Prostate gland (tissue), 2 donors: ENCODE data around the gene MT1H. TPM values are rescaled to one million over a fixed set of nuclear protein-coding genes. Genes with fewer than 3 reads are reported as not detected.
"Not testable (repeated sequence)": the region's sequence is repeated elsewhere in the genome, so short reads cannot be mapped to it uniquely, and the experiment has no call there.

Experiments
- DNase-seq: peaks from one replicate; pipeline ENCODE4 v3.0.0-alpha.2; 2019; ENCODE audit warnings: low spot score
- H3K27ac ChIP-seq, 2 donors: fragments of 200-600 bp; sonication (generic); 2 replicates each; pipeline ENCODE4 v1.5.1; 2017 to 2019
- H3K27me3 ChIP-seq: fragments of 200-600 bp; sonication (generic); replicated peaks from 2 replicates; pipeline ENCODE4 v1.5.1; 2019; ENCODE audit not compliant: insufficient read depth
- H3K36me3 ChIP-seq, 2 donors: fragments of 200-600 bp; sonication (generic); 1 replicate in 1 of 2; 2 replicates in 1 of 2; pipeline versions ENCODE4 v1.5.1 to v1.8.1; 2017 to 2019
- H3K4me1 ChIP-seq: fragments of 200-600 bp; sonication (generic); replicated peaks from 2 replicates; pipeline ENCODE4 v1.5.1; 2019
- H3K4me3 ChIP-seq, 2 donors: fragments of 200-600 bp; sonication (generic); 2 replicates each; pipeline ENCODE4 v1.5.1; 2017 to 2019
- H3K9me3 ChIP-seq: fragments of 200-600 bp; sonication (generic); 2 replicates; pipeline ENCODE4 v1.5.1; 2017
- POLR2A ChIP-seq: fragments of 450-650 bp; IDR thresholded peaks from one replicate; pipeline ENCODE4 v1.6.1; 2016; ENCODE audit warnings: antibody characterized with exemption, mild to moderate bottlenecking
- POLR2AphosphoS5 ChIP-seq: sonication (generic); formaldehyde crosslinking; IDR thresholded peaks from one replicate; pipeline ENCODE4 v1.6.1; 2017; ENCODE audit warnings: antibody characterized with exemption
- WGBS: methylation state at CpG from one replicate; pipeline ENCODE4 v1.1.5; 2018; 5-methylcytosine and 5-hydroxymethylcytosine counted together
- intact Hi-C: fragments of 100-400 bp; cut with DNase I; formaldehyde crosslinking; loops from one replicate; pipeline ENCODE4 v1.14.2; 2022
- total RNA-seq, 2 donors: library from RNA; depleted of rRNA; stranded (reverse); fragments of >200 nt; gene quantifications; one replicate each; pipeline ENCODE4 v1.1.0, GENCODE V29; 2016
- TF ChIP-seq, protein P1 (sequence below), 4 experiments: fragments of 200-600 bp in 2 of 4; fragments of 450-650 bp in 2 of 4; sonication (generic) in 2 of 4; IDR thresholded peaks; 1 replicate in 3 of 4; 2 replicates in 1 of 4; pipeline ENCODE4 v1.5.1; 2016 to 2019; ENCODE audit warnings: antibody characterized with exemption in 4 of 4, mild to moderate bottlenecking in 2 of 4, moderate library complexity in 2 of 4

MT1H gene
- total RNA-seq, 2 donors from 2014 or later = 10.5 TPM; not detected in 1

DNA sequence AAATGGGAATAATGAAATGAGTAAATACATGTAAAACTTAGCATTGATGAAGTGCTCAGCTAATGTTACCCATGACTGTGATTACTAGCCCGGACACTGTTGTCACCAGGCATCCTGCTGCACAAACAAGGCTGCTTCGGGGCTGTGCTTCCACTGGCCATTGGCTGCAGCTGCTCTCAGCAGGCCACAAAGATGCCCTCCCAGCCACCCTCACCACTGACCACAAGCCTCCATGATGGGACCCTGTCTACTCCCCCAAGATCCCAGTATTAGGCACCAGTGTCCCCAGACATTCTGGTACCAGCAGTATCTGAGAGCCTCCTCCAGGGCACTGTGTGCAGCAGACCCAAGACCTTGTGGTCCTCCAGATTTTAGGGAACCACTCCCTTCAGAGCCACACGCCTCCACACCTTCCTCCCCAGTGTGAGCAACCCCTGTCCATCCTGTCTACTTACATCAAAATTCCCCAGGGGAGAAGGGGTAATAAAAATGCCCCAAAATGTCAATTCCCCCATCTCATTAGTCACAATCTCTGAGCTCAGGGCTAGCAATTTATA lies 40.6 kb downstream of the MT1H start:
- TF ChIP-seq, protein P1, sequence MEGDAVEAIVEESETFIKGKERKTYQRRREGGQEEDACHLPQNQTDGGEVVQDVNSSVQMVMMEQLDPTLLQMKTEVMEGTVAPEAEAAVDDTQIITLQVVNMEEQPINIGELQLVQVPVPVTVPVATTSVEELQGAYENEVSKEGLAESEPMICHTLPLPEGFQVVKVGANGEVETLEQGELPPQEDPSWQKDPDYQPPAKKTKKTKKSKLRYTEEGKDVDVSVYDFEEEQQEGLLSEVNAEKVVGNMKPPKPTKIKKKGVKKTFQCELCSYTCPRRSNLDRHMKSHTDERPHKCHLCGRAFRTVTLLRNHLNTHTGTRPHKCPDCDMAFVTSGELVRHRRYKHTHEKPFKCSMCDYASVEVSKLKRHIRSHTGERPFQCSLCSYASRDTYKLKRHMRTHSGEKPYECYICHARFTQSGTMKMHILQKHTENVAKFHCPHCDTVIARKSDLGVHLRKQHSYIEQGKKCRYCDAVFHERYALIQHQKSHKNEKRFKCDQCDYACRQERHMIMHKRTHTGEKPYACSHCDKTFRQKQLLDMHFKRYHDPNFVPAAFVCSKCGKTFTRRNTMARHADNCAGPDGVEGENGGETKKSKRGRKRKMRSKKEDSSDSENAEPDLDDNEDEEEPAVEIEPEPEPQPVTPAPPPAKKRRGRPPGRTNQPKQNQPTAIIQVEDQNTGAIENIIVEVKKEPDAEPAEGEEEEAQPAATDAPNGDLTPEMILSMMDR (IDR thresholded peaks at IDR 0.05) = no peak
- TF ChIP-seq POLR2A (no peak), POLR2AphosphoS5 (no peak)
- no peak for DNase-seq
- Histone ChIP-seq H3K36me3 (no peaks in the 10 kb centered on the region), H3K27ac (no peak overlapping the region), H3K4me3 (no peak overlapping the region), H3K4me1 (no peaks in the 10 kb centered on the region), H3K27me3 (no peaks in the 10 kb centered on the region), H3K9me3 (no peaks in the 10 kb centered on the region)
- intact Hi-C loops = no loop called here
- 70% methylated on average over 3 of the region's 3 CpGs for WGBS

DNA sequence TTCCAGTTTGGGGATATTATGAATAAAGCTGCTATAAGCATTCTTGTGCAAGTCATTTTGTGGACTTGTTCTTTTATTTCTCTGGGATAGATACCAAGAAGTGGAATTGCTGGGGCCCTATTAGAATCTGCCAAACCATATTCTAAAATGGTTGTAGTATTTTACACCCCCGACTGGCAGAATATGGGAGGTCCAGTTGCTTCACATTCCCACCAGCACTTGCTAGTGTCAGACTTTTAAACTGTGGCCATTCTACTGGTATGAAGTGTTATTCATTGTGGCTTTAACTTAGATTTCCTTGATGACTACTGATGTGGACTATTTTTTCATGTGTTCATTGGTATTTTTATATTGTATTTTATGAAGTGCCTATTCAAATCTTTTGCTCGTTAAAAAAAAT lies 42.2 kb downstream of the MT1H start:
- no peaks in the 10 kb centered on the region for H3K36me3 ChIP-seq
- intact Hi-C loops = no loop called here
- TF ChIP-seq POLR2AphosphoS5 (no peak), POLR2A (no peak)
- TF ChIP-seq, protein P1 (IDR thresholded peaks at IDR 0.05) = no peak
- 93% methylated on average over 2 of the region's 2 CpGs for WGBS
- H3K27me3 ChIP-seq = no peaks in the 10 kb centered on the region
- H3K4me3 ChIP-seq = no peak overlapping the region
- no peaks in the 10 kb centered on the region for H3K9me3 ChIP-seq
- H3K4me1 ChIP-seq = no peaks in the 10 kb centered on the region
- DNase-seq = no peak
- H3K27ac ChIP-seq = no peak overlapping the region

DNA sequence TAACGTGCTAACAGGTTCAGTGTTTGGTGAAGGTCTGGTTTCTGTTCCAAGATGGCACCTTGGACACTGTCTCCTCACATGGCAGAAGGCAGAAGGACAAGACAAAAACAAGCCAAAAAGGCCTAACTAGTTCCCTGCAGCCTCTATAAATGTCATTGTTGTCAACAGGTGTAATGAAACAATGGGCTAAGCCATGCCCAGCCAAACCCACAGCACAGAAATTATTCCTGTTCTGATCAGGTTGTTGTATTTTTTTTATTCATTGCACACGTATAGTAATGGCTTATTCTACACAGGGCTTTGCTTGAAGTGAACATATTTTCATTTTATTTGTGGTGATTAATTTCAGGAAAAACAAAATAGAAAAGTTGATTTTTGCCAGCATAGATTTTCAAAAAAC lies 44.2 kb downstream of the MT1H start:
- 55% methylated on average over 2 of the region's 2 CpGs for WGBS
- Histone ChIP-seq H3K36me3 (no peaks in the 10 kb centered on the region), H3K4me1 (no peaks in the 10 kb centered on the region), H3K4me3 (no peak overlapping the region), H3K9me3 (no peaks in the 10 kb centered on the region), H3K27me3 (no peaks in the 10 kb centered on the region), H3K27ac (no peak overlapping the region)
- intact Hi-C loops = no loop called here
- DNase-seq = no peak
- TF ChIP-seq POLR2A (no peak), POLR2AphosphoS5 (no peak)
- TF ChIP-seq, protein P1 (IDR thresholded peaks at IDR 0.05) = no peak

DNA sequence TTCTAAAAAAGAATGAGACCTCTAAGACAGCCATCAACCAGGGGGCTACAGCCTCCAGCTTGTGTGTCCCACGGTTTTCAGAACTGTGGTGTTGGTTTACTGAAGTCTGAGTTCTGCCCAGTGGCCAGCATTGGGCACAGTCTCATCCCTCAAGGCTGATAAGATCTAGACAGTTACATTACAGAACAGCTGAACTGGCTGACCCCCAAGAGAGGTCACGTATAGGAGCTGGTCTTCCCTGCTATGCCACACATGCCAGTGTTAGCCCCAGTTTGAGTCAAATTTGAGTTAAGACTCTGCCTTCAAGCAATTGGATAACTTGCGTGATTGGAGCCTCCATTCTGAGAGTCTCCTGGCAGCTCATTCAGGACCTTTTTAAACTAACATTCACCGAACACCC lies 45.5 kb downstream of the MT1H start:
- intact Hi-C loops = no loop called here
- no peaks in the 10 kb centered on the region for H3K4me1 ChIP-seq
- no peaks in the 10 kb centered on the region for H3K9me3 ChIP-seq
- no peak overlapping the region for H3K4me3 ChIP-seq
- no peak for DNase-seq
- TF ChIP-seq, protein P1 (IDR thresholded peaks at IDR 0.05) = no peak
- TF ChIP-seq POLR2AphosphoS5 = no peak
- TF ChIP-seq POLR2A = no peak
- 76% methylated on average over 4 of the region's 4 CpGs for WGBS
- H3K27me3 ChIP-seq = no peaks in the 10 kb centered on the region
- H3K27ac ChIP-seq = no peak overlapping the region
- no peaks in the 10 kb centered on the region for H3K36me3 ChIP-seq

DNA sequence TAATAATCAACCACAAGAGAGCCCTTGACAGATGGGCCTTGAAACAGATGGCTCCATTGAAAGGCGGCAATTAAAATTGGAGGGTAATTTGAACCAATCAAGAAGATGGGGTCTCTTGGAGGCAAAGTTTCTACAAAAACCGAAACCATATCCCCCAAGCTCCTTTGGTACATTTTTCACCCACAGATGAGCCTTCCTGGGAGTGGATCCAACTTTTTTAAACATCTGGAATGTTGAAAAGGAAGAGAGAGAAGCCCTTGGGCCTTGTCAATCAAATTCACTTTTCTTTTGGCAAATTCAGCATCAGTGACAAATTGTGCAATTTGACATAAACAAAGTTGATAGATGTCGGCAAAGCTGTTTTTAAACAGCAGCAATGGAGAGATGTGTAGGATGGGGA lies 47.1 kb downstream of the MT1H start:
- no peaks in the 10 kb centered on the region for H3K4me1 ChIP-seq
- no peak overlapping the region for H3K4me3 ChIP-seq
- no peaks in the 10 kb centered on the region for H3K36me3 ChIP-seq
- H3K27me3 ChIP-seq = no peaks in the 10 kb centered on the region
- no peaks in the 10 kb centered on the region for H3K9me3 ChIP-seq
- no peak for DNase-seq
- WGBS = 91% methylated on average over 3 of the region's 3 CpGs
- no peak overlapping the region for H3K27ac ChIP-seq
- TF ChIP-seq POLR2A (no peak), POLR2AphosphoS5 (no peak)
- TF ChIP-seq, protein P1 (IDR thresholded peaks at IDR 0.05) = no peak
- intact Hi-C loops = no loop called here

DNA sequence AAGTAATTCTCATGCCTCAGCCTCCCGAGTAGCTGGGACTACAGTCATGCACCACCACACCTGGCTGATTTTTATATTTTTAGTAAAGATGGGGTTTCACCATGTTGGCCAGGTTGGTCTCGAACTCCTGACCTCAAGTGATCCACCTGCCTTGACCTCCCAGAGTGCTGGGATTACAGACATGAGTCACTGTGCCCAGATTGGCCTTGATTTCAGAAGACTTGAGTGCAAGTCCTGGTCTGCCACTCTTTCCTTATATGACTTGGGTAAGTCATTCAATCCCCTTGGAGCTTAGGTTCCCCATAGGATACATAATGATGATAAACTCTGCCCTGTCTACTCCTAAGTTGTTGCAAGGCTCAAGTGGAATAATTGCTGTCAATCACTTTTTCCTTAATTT lies 47.9 kb downstream of the MT1H start:
- H3K4me1 ChIP-seq, intact Hi-C loops, H3K27me3 ChIP-seq, H3K9me3 ChIP-seq, H3K4me3 ChIP-seq, H3K27ac ChIP-seq, H3K36me3 ChIP-seq, DNase-seq: not testable (repeated sequence)
- 86% methylated on average over 2 of the region's 2 CpGs for WGBS
